Jurkat, Clone E6-1 (cell line): ENCODE results near the gene TPPP3.

Experiments
- DNase-seq: peaks from one replicate; pipeline ENCODE4 v3.0.0-alpha.2; 2011; ENCODE audit warnings: low read depth, low spot score
- H3K4me3 ChIP-seq: 2 replicates; pipeline ENCODE4 v1.5.1; 2011; ENCODE audit warnings: mild to moderate bottlenecking, low read length, control low read depth, moderate library complexity

Gene TPPP3

DNA sequence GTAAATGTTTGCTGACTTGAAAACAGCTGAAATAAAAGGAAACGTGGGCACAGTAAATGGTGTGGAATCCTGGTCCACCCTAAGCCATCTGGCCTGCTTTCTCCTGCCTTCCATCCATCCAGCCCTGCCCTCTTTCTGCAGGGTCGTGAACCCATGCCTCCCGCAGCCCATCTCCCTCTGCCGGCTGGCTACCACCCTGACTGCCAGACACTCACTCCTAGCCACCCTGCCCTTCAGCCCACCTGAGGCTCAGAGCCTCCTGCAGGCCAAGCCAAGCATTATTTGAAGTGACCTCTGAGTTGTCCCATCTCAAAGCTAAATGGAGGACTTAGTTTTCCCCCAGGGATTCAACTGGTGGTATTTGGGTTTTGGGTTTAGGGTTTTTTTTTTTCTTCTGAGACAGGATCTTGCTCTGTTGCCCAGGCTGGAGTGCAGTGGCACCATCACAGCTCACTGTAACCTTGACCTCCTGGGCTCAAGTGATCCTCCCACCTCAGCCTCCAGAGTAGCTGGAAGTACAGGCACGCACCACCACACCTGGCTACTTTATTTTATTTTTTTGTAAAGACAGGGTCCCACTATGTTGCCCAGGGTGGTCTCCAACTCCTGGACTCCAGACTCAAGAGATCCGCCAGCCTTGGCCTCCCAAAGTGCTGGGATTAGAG lies 14.6 kb upstream of the TPPP3 start:
- no peak for DNase-seq

DNA sequence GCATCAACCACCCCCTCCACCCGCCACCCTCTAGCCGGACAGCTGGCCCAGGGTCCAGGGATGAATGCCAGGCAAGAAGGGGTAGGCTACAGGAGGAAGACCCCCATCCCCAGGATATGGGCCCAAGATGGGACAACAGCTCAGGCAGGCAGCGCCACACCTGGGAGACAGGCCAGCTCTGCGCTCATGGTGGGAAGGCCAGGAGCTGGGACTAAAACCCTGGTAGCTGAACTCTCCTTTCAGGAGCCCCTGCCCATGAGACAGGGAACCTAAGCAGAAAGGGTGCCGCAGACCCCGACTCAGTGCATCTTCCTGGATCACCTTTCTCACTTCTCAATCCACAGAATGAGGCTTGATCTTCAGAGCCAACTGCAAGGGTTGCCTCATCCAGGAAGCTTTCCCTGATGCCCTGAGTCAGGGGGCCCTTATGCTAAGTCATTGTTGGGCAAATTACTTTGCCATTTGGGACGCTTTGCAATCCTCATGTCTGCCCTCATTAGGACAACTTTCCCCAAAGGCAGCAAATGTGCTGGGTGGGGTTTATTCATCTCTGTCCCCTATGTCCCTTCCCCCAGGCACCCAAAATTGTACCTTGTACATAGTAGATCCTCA lies 14.0 kb upstream of the TPPP3 start:
- H3K4me3 ChIP-seq: no peak overlapping the region
- DNase-seq: no peak

More for the DNA sequence above, 14.6 kb upstream of the TPPP3 start:
- no peak overlapping the region for H3K4me3 ChIP-seq

DNA sequence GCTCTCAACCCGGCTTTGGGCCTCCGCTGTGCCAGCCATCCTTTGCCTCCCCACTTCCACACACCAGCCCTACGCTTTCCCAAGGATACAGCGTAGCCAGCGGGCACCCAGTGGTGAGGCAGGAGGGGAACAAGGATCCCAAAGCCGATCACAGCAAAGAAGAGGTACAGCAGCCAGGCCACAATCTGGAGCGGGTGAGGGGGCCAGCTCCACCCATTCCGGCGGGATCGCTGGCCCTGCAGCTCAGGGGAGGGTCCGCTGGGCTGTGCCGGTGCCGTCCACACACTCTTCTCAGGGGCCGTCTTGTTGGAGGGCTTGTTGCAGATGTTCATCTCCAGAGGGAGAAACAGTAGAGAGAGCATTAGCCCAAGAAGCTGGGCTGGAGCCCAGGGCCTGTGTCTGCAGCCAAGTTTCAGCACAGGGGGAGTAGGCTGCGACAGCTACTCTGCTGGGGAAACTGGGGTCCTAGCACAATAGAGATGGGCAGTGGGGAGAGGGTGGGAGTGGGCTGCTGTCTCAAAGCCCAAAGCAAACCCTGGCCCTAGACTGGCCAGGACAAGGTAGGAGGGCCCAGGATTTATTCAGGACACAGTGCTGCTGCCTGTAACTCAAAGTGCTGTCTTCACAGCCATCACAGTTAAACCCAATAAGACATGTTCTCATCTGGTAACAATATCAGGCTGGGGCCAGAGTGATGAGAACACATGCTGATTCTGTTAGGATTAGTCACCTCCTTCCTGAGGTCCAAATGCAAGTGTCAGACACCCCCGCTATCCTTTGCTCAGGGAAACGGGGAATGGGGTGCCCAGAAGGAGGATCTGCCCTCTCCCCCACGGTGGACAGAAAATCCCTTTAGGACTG lies 13.0 kb upstream of the TPPP3 start:
- DNase-seq: no peak
- H3K4me3 ChIP-seq: no peak overlapping the region

DNA sequence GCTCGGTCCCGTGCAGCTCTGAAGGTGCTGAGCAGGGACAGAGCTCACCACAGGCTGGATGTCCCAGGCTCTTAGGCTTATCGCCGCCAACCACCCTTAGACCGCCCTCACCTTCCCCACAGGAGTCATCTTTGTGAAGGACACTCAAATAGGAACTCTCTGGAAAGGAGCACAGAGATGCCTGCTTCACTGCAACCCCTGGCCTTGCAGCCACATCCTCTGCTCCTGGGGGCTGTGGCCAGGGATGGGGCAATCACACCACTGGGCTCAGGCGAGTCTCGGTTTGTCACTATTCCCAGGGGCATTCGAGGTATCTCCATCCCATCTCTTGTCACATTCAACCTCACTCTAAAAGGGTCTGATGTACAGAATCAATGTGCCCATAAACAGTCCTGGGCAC lies 12.0 kb upstream of the TPPP3 start:
- DNase-seq: no peak
- no peak overlapping the region for H3K4me3 ChIP-seq

DNA sequence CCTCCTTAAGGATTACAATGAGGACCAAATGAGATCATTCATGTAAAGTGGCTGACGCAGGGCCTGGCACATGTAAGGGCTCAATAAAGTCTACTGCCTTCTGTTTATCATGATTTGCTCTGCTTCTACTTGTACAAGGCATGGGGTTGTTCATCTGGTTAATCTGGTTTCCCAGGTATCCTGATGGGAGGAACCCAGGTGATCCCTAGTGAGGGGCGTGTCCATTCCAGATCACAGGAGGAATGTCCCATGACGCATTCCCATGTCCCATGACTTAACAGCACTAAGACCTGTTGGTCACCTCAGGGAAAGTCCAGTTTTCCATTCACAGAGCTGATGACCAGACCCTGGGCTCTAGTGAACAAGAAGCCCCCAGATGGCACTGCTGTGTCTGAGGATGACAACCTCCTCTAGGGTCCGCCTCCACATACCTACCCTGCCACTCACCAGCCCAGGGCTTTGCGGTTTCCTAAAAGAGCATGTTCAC lies 11.5 kb upstream of the TPPP3 start:
- no peak for DNase-seq
- no peak overlapping the region for H3K4me3 ChIP-seq

DNA sequence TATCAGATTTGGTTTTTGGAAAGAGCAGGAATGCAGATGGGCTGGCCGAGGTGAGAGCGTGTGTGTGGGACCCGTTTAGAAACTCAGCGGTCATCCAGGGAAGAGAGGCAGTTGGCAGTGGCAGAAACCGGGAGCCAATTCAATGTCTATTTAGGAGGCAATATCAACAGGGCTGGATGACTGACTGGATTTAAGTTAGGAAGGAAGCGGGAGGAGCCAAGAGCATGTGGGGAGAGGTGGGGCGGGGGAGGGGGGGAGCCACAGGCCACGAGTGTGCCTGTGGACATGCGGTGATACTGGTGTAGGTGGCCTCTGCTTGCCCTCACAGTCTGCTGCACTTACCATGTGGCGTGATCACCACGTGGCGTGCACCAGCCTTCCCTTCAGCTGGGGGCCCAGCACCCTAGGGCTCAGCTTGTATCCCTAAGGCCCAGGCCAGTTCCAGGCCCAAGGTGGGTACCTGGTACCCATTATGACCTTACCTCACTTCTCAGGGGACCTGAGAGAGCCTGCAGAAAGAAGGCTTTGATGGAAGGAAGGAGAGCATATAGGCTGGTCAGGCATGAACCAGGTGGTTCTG lies 10.8 kb upstream of the TPPP3 start:
- H3K4me3 ChIP-seq: no peak overlapping the region
- DNase-seq: no peak

DNA sequence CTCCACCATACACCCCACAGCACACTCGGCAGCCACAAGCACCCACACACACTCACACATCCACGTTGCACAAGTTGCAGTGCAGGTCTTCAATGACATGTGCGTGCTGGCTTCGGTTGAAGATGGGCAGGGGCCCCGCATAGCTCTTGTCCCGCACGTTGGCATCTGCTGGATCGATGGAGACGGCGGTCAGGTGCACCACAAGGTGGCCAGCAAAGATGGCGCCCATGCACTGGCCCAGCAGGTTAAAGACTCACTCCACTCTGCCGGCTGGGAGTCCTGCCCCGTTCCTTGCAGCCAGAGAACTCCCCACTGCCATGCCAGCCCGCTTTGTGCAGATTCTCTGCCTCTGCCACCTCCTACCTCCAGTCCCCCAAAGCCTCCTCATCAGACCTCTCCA lies 7.6 kb upstream of the TPPP3 start:
- no peak for DNase-seq
- no peak overlapping the region for H3K4me3 ChIP-seq

DNA sequence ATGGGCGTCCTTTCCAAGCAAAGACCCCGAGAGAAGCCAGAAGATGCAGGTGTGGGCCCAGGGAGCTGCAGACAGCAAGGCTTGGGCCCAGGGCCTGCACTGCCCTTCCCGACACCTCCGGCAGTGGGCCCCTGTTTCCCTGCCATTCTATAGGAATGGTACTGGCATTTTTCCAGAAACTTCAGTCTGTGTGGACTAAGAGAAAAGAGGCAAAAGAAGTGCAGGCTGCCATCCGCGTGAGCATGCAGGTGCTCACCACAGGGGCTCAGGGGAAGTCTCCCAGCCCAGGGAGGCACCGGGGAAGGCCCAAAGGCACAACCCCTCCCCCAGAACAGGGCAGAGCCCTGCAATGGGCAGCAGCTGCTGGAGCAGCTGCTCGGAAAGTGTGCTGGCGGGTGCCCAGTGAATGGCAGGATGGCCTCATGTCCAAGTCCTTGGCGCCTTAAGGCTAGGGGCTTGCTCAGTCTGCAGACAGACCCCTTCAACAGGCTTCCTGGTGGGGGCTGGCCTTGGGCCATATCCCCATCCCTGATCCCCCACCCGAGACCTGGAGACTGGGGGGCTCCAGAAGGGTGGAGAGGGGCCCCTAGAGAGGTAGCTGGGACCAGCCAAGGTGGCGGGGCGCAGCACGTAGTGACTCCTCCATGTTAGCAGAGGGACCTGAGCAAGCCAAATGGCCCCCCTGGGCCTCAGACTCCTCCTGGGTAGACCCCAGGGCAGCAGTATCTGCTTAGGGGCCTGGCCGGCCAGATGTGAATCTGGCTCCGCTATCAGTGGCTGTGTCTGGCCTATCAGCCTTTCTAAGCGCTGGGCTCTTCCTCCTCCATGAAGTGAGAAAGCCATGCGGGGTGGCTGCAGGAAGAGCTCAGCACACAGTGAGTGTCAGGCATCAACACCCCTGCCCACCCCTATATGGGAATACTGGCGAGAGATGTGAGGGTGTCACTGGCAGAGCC lies 6.7 kb upstream of the TPPP3 start:
- DNase-seq: no peak

DNA sequence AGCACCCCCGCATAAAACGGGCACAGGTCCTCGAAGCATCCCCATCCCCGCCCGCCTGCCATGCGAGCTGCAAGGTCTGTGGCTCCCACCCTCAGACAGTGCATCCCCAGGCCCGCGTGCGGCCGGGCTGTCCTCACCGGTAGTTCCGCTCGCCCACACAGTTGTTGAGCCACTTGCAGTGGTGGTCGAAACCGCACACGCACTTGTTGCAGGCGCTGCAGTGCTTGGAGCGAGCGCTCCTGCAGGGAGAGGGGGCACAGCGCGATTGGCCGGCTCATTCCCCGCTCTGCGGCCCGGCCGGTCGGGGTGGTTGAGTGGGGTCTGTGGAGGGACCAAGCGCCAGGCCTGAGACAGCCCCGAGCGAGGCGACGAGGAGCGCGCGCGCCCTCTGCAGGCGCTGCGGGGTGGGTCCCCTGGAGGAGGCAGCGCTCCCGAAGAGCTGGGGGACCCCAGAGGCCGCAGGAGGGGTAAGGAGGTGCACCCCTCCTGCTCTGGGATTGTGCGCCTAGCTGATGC lies 6.0 kb upstream of the TPPP3 start:
- H3K4me3 ChIP-seq: no peak overlapping the region
- DNase-seq: no peak

More for the DNA sequence above, 6.7 kb upstream of the TPPP3 start:
- no peak overlapping the region for H3K4me3 ChIP-seq

DNA sequence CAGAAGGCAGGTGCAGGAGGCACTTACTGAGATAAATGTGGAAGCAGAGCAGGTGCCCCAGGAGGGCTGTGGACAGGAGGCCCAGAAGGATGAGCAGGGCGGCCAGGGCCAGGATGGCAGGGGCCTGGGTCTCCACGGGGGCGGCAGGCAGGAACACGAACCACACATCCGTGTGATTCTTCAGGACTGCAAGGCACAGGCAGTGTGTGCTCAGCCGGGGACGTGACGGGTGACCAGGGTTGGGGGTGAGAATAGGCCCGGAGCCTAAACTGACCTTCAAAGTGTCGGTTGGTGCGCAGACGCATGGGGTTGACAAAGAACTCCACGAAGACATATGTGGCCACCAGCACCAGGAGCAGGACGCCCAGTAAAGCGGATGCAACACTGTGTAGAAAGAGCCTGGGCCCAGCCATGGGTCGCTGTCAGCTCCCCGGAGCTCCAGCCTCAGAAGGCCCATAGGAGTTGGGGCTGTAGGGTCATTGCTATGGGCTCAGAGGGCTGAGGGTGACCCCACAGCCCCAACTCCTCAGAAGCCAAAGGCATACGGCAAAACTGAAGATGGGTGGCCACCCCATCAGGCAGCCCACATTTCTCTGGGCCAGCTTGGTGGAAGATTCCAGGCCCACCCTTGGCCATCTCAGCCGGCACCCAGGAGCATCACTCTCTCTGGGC lies 5.4 kb upstream of the TPPP3 start:
- DNase-seq: no peak
- H3K4me3 ChIP-seq: no peak overlapping the region

DNA sequence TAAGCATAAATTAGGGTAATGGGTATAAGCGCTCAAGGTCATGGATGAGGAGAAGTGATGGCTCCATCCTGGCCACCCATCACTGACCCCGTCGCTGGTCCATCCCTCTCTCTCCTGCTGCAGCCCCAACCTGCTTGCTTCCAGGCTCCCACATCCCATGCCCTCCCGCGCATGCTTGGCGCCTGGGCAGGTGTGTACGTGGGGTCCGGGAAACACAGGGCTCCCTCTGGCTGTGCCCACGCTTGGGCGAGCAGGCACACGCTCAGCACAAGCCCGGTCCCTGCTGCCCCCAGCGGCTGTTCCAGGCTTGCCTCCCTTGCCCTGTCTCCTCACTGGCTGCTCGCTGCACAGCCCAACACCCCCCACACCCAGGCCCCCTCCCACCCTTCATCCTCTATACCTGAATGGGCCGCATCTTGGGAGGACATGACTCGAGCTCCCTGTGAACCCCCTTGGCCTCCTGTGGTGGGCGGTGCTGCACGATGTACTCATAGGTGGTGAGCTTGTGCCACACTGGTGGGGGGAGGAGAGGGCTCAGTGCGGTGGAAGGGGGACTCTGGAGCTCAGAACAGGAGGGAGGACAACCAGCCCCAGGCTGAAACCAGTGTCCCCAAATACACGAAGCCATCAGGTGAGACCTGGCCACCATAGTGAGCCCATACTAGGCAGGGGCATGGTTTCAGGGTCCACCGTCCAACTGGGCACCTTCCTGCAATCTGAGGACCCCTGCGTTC lies 4.7 kb upstream of the TPPP3 start:
- H3K4me3 ChIP-seq: no peak overlapping the region
- DNase-seq: no peak

DNA sequence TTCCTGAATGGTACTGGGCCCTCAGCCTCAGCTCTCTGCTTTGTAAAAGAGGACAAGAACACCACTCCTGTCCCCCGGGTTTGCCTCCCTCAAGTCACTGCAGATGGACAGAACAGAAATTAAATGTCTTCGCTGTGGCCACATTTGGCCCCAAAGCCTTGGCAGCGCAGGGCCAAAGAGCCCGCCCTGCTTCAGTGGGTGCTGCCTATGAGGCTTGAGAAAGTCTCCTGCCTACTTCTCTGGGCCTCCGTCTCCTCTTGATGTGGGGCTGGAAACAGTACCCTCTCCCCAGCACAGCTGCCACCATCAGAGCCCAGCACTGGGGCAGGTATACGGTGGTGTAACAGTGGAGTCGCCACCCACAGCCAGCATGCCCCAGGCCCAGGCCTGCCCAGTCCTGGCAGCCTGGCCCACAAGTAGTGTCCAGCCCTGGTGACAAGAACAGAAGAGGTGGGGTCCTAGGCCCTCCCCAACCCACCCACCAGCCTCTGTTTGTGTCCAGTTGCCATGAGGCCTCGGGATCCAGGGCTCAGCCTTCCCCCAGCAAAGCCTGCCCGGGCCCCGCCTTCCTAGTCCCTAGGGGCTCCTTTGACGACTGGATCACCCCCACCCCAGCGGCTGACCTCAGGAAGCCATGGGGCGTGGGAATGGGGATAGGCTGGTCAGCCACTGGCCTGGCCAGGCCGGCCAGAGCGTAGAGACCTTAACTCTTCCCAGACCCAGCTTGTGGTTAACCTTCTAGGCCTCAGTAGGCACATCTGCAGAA lies 3.9 kb upstream of the TPPP3 start:
- DNase-seq: no peak

DNA sequence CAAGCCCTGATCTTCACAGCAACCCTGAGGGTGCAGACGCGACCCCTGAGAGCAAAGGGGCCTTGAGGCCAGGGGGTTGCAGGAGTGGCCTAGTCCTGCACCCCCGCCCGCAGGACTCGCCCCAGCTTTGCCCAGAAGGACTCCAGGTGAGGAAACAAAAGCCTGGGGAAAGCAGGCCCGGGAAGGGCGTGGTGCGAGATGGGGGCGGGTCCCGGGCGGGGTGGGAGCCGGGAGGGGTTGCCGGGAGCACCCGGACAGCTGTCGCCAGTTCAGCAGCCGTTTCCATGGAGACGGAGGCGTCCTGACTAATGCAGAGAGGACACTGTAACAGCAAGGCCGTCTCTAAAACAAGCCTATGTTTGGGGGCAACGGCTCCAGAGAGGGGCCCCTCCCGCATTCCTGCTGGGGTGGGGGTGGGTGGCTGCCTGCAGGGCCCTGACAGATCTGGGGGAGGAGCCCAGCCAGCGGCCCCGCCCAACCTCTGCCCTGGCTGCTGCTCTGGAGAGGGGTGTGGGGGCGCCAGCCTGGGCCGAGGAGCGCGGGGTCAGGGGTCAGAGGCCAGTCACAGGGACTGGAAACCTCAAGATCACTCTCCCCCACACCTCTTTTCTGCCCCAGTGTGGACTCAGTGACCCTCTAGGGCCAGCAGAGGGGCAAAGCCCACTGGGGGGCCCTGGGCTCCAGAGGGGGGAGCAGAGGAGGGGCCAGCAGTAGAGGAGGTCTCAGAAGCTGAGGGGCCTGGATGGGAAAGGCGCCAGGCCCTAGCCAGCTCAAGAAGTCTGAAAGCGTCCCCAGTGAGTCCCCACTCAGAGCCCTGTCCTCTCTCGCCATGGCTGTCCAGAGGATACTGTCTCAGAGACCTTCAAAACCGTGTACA lies 3.1 kb upstream of the TPPP3 start:
- H3K4me3 ChIP-seq: no peak overlapping the region
- no peak for DNase-seq

More for the DNA sequence above, 3.9 kb upstream of the TPPP3 start:
- H3K4me3 ChIP-seq: no peak overlapping the region

DNA sequence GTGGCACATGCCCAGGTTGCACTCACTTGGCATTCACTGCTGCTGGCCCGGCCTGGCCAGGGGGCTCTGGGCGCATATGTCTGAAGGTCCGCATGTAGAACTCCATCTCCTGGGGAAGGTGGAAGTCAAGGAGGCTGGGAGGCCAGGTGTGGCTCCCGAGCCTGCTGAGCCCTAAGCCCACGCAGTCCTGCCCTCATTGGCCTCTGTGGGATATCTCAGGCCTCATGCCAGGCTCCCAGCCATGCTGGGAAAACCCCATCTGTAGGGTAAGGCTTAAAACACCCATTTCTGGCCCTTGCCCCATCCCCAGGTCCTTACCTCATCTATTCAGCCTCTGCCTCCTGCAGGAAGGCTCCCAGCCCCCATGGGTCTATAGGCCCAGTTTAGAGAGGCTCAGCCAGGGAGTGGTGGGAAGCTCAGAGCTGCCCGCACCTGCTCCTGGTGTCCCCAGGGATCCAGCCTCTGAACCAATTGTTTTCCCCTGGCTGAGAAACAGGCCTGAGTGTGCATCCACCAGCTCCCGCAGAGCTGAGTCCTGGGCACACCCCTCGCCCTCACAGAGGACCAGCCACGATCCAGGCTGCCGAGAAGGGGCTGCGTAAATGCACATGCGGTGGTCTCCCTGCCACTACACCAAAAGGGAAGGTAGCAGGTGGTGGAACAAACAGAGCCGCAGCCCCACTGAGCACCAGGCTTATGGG lies 2.3 kb upstream of the TPPP3 start:
- H3K4me3 ChIP-seq: no peak overlapping the region

DNA sequence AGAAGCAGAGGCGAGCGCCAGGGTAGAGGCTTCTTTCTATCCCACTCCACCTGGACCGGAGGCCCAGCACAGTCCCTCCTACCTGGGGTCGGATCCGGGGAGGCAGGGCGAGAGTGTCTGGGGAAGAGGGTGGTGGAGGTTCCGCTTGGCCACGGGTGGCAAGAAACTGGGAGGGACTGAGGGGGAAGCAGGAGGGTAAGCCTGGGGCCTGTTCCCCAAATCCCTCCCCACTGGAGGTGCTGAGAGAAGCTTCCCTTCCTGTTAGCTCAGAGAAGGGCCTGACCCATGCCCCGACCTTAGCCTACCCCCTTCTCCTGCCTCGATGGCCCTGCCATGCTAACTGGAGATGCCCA lies 1.8 kb upstream of the TPPP3 start:
- no peak for DNase-seq
- no peak overlapping the region for H3K4me3 ChIP-seq

More for the DNA sequence above, 2.3 kb upstream of the TPPP3 start:
- no peak for DNase-seq
